MCF 10A (cell line): ENCODE data around the gene PRM2. TPM values are rescaled to one million over a fixed set of nuclear protein-coding genes. Genes with fewer than 3 reads are reported as not detected.

Source experiments
- BruUV-seq: library from RNA; stranded (reverse); fragments of 400-500 nt; replicated peaks from 2 replicates; lab custom pipeline; 2021; lab: Mats Ljungman, UMichigan
- CTCF ChIA-PET: fragments of 300-600 bp; sonication (Branson Sonifier 250); formaldehyde crosslinking; extraction: SDS; loops from one replicate; lab custom pipeline; 2021; ENCODE audit warnings: antibody characterized with exemption, inconsistent platforms; lab: Yijun Ruan, JAX
- POLR2A ChIA-PET: fragments of 300-600, 350-650 bp; sonication (Branson Sonifier 250); formaldehyde crosslinking; extraction: SDS; loops from one replicate; lab custom pipeline; 2020; ENCODE audit warnings: antibody characterized with exemption, inconsistent platforms; lab: Yijun Ruan, JAX
- DNase-seq: peaks from one replicate; pipeline ENCODE4 v3.0.0-alpha.2; 2018; ENCODE audit not compliant: unreplicated experiment
- H3K27ac Mint-ChIP-seq: one replicate; pipeline ENCODE4 v1.8.0; 2022; ENCODE audit warnings: mild to moderate bottlenecking, low read depth, mixed read lengths; ENCODE audit not compliant: unreplicated experiment
- H3K27me3 Mint-ChIP-seq: one replicate; pipeline ENCODE4 v1.8.0; 2022; ENCODE audit warnings: mixed read lengths; ENCODE audit not compliant: insufficient read depth, unreplicated experiment
- H3K36me3 Mint-ChIP-seq: one replicate; pipeline ENCODE4 v1.8.0; 2022; ENCODE audit warnings: mild to moderate bottlenecking, moderate library complexity, mixed read lengths; ENCODE audit not compliant: insufficient read depth, unreplicated experiment
- H3K4me1 Mint-ChIP-seq: one replicate; pipeline ENCODE4 v1.8.0; 2022; ENCODE audit warnings: mixed read lengths; ENCODE audit not compliant: insufficient read depth, unreplicated experiment
- H3K4me3 Mint-ChIP-seq: one replicate; pipeline ENCODE4 v1.8.0; 2022; ENCODE audit warnings: mild to moderate bottlenecking, moderate library complexity, mixed read lengths; ENCODE audit not compliant: unreplicated experiment
- H3K9me3 Mint-ChIP-seq: one replicate; pipeline ENCODE4 v1.8.0; 2022; ENCODE audit warnings: mixed read lengths; ENCODE audit not compliant: unreplicated experiment
- intact Hi-C: fragments of 100-400 bp; cut with micrococcal nuclease; formaldehyde crosslinking; loops from 2 replicates; pipeline ENCODE4 v1.14.1; 2022
- total RNA-seq: library from RNA; stranded (reverse); gene quantifications from 2 replicates; pipeline ENCODE4 v1.2.3, GENCODE V29; 2022
- TF ChIP-seq, protein P1 (sequence below): fragments of 200-600 bp; IDR thresholded peaks from one replicate; pipeline ENCODE4 v1.8.0; 2022; ENCODE audit warnings: antibody characterized with exemption, mild to moderate bottlenecking; ENCODE audit not compliant: unreplicated experiment

Gene PRM2
- total RNA-seq, 1 experiment from 2014 or later: not detected

DNA sequence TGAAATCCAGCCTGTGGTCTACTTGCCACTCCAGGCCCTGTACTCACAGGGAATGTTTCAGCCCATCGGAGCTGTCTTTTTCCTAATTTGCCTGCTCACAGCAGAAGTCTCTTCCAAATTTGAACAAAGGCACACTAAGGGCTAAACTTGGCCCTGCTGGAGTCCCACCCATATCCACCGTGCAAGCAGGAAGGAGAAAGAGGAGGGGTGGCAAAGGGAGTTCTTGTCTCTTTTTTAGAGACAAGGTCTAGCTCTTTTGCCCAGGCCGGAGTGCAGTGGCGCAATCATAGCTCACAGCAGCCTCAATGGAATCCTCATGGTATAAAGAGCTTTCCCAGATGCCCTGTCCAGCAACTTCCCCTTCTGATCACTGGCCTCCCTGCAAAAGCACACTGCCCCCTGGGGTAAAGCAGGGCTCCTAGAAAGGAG is 7.6 kb upstream of the PRM2 start:
- CTCF ChIA-PET: interaction anchor here (0.6 to 0.9 kb wide), 3 partner anchors 320 to 1490 kb away, joined by 3 to 4 read pairs (median 3); no protein-coding TSS in a partner anchor
- DNase-seq: no peak
- no peak overlapping the region for H3K27ac Mint-ChIP-seq
- H3K4me1 Mint-ChIP-seq: no peaks in the 10 kb centered on the region
- no peaks in the 10 kb centered on the region for H3K36me3 Mint-ChIP-seq
- no peak overlapping the region for H3K4me3 Mint-ChIP-seq
- H3K9me3 Mint-ChIP-seq: no peaks in the 10 kb centered on the region
- H3K27me3 Mint-ChIP-seq: peaks cover 45% of the 10 kb centered on the region
- intact Hi-C loops: no loop called here
- BruUV-seq: no TSS peak
- POLR2A ChIA-PET: no interaction called here
- TF ChIP-seq, protein P1, sequence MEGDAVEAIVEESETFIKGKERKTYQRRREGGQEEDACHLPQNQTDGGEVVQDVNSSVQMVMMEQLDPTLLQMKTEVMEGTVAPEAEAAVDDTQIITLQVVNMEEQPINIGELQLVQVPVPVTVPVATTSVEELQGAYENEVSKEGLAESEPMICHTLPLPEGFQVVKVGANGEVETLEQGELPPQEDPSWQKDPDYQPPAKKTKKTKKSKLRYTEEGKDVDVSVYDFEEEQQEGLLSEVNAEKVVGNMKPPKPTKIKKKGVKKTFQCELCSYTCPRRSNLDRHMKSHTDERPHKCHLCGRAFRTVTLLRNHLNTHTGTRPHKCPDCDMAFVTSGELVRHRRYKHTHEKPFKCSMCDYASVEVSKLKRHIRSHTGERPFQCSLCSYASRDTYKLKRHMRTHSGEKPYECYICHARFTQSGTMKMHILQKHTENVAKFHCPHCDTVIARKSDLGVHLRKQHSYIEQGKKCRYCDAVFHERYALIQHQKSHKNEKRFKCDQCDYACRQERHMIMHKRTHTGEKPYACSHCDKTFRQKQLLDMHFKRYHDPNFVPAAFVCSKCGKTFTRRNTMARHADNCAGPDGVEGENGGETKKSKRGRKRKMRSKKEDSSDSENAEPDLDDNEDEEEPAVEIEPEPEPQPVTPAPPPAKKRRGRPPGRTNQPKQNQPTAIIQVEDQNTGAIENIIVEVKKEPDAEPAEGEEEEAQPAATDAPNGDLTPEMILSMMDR: no peak

DNA sequence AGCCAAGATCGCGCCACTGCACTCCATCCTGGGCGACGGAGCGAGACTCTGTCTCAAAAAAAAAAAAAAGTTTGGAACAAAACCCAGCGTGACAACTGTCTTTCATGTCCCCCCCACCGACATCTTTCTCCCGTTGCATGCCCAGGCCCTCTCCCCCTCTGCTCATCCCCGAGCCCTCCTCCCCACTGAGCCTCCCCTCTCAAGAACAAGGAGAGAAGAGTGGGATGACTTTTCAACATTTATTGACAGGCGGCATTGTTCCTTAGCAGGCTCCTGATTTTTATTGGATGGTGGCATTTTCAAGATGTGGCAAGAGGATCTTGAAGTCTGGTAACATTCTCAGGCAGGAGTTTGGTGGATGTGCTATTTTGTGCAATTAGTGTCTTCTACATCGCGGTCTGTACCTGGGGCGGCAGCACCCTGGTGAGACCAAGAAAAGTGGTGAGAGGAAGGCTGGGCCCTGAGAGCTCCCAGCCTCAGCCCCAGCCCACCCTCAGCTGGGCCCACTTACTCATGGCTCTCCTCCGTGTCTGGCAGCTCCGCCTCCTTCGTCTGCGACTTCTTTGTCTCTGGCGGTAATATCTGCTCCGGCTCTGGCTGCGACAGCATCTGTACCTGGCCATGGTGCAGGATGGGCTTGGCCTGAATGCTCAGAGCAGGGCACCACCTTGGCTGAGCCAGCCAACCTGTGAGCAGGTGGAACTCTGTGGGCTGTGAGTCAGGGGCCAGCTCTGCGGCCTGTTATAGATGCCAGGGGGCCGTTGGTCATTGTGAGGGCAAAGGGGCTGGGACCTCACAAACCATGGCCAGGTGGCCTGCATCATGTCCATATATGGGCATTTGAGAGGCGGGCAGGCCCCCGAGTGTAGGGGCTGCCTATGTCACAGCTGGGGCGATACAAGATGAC is 4.6 kb upstream of the PRM2 start, which contains the start of gene PRM1:
Gene PRM1, minus strand, starts transcription at position 715 of the 907 bp plus-strand sequence. Its CDS starts 92 bp downstream, at position 623.
- DNase-seq: no peak
- Mint-ChIP-seq H3K27ac (no peak within 1 kb of the TSS), H3K9me3 (no peaks in the 10 kb centered on the region), H3K4me3 (no peak within 1 kb of the TSS), H3K27me3 (peaks cover 26% of the 10 kb centered on the region), H3K36me3 (no peaks in the 10 kb centered on the region), H3K4me1 (peaks cover 6% of the 10 kb centered on the region)
- BruUV-seq: no TSS peak
- POLR2A ChIA-PET: no interaction called here
- TF ChIP-seq, protein P1: no peak
- intact Hi-C loops: no loop called here
- CTCF ChIA-PET: no interaction called here

DNA sequence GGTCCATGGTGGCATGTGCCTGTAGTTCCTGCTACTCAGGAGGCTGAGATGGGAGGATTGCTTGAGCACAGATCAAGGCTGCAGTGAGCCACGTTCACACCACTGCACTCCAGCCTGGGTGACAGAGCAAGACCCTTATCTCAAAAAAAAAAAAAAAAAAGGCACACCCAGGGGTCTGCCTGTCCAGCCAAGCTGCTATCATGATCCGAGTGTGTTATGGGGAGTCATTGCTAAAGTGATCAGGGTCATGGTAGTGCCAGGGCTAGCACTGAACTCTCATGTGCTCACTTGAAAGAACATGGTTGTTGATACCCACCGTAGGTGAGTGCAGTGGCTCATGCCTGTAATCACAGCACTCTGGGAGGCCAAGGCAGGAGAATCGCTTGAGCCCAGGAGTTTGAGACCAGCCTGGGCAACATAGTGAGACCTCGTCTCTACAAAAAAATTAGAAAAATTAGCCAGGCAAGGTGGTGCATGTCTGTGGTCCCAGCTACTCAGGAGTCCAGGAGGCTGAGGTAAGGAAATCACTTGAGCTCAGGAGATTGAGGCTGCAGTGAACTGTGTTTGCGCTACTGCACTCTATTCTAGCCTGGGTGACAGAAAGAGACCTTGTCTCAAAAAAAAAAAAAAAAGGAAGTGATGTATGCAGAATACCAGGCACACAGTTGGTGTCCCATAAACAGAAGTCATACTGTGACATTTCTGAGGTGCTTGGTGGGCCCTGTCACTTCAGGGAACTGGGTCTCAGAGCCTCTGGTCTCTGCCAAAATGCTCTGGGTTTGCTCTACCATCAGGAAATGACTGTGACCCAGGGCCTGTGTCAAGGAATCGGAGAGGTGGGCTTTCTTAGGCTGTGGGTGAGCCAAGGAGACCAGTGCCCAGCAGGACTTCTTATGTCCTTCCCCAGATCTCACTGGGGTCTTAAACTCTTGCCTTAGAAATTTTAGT is 2.7 kb upstream of the PRM2 start:
- ChIA-PET POLR2A (no interaction called here), CTCF (interaction anchor here (0.5 to 0.7 kb wide), 2 partner anchors 38 to 74 kb away, joined by 3 read pairs; no protein-coding TSS in a partner anchor)
- Mint-ChIP-seq H3K4me3 (no peak overlapping the region), H3K36me3 (no peaks in the 10 kb centered on the region), H3K9me3 (no peaks in the 10 kb centered on the region), H3K27me3 (peaks cover 19% of the 10 kb centered on the region), H3K4me1 (peaks cover 6% of the 10 kb centered on the region), H3K27ac (no peak overlapping the region)
- DNase-seq: no peak
- intact Hi-C loops: no loop called here
- no TSS peak for BruUV-seq
- TF ChIP-seq, protein P1: no peak
